ENCODE measurements around the gene ACAP1. TPM values are rescaled to one million over a fixed set of nuclear protein-coding genes. Genes with fewer than 3 reads are reported as not detected.

The ACAP1 gene, protein sequence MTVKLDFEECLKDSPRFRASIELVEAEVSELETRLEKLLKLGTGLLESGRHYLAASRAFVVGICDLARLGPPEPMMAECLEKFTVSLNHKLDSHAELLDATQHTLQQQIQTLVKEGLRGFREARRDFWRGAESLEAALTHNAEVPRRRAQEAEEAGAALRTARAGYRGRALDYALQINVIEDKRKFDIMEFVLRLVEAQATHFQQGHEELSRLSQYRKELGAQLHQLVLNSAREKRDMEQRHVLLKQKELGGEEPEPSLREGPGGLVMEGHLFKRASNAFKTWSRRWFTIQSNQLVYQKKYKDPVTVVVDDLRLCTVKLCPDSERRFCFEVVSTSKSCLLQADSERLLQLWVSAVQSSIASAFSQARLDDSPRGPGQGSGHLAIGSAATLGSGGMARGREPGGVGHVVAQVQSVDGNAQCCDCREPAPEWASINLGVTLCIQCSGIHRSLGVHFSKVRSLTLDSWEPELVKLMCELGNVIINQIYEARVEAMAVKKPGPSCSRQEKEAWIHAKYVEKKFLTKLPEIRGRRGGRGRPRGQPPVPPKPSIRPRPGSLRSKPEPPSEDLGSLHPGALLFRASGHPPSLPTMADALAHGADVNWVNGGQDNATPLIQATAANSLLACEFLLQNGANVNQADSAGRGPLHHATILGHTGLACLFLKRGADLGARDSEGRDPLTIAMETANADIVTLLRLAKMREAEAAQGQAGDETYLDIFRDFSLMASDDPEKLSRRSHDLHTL
- total RNA-seq (2022; extraction: Qiagen RNA extraction), result 2.7 to 6.9 TPM (median 5.1 TPM) in 5 replicates

GRCh38 chr17:7336240-7337175 is at the start of gene ACAP1:
TSS of gene ACAP1 (plus strand) at chr17:7336529. CDS start at chr17:7336735, 206 bp downstream.

GRCh38 chr17:7294614-7295153 is 41.6 kb upstream of the ACAP1 start, which contains the start of gene YBX2:
TSS of gene YBX2 (minus strand) at chr17:7294639. CDS start at chr17:7294500, 139 bp downstream.

DNA sequence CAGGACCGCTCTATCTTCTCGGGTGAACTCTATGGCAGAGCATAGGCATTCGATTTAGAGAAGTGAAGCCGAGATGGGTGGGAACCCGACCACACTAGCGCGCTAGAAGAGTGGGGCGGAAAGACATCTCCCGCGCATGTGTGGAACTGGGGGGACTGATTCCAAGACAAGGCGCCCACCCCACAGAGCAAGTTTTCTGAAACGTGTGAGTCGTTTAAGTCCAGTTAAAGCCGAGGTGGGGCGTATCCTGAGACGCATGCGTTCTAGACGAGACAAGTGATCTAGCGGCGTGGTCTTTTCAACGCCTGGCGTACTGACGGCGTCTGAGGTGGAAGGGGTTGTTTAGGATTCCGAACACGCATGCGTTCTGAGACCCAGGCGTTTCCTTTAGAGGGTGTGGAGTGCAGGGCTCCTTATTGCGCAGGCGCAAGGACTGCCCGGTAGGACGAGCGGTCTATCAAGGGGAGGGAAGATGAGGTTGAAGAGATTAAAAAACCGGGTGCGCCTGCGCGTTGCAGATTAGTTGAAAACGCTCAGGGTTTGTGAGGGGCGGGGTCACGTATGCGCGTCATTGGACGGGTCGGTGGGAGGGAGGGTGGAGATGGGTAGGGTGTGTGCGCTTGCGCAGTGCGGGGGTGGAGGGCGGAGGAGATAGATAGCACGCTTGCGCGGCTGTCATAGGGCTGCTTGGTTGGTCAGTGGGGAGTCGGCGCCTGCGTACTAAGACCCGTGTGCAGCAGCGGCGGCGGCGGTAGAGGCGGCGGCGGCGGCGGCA is 29.2 kb upstream of the ACAP1 start, which contains the start of gene EIF5A:
EIF5A (plus strand) TSS at position 718 of the 775 bp plus-strand sequence. CDS start 2,008 bp downstream, outside the sequence.

DNA sequence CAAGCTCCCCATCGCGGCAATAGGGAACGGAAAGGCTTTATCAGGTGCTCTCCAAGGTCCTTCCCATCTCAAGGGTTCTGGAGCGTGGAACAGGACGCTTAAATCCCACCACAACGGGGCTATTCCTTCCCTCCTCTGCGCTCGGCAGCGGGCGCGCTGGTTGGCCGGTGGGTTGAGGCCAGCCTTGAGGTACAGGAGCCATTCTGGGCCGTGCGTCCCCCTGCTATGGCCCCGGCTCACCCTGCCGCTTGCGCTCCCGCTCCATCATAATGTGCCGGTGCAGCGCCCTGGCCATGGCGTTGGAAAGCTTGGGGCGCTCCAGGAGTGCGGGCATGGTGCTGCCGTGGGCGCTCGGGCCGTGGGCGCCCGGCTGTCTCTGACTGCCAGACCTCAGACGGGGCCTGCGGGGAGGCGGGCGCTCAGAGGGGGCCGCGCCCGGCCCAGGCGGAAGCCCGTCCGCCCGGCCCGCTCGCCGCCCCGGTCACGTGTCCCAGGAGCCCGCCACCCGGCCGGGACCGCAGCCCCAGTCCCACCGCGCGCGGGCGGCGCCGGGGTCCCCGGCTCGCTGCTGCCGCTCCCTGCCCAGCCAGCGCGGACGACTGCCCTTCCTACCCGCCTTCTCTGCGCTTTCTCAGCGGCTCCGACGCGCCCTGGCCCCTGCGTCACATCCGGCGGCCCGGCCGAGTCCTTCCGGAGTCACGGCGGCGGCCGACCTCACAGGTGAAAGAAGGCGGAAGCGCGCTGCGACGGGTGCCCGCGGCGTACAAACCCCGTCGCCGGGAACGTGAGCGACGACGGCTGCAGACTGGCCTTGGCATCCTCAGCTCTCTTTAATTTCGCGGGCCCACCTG is 21.4 kb upstream of the ACAP1 start, which contains the start of gene GPS2:
GPS2 (minus strand) TSS at position 642 of the 851 bp plus-strand sequence; CDS start at position 334, 308 bp downstream.

GRCh38 chr17:7328840-7329373 is 7.4 kb upstream of the ACAP1 start, which contains the start of gene NEURL4:
TSS of gene NEURL4 (minus strand) at chr17:7329335. CDS start at chr17:7329312, 23 bp downstream.

GRCh38 chr17:7351665-7352502 is 15.6 kb downstream of the ACAP1 start, which contains the start of gene KCTD11:
TSS of gene KCTD11 (plus strand) at chr17:7352162.

DNA sequence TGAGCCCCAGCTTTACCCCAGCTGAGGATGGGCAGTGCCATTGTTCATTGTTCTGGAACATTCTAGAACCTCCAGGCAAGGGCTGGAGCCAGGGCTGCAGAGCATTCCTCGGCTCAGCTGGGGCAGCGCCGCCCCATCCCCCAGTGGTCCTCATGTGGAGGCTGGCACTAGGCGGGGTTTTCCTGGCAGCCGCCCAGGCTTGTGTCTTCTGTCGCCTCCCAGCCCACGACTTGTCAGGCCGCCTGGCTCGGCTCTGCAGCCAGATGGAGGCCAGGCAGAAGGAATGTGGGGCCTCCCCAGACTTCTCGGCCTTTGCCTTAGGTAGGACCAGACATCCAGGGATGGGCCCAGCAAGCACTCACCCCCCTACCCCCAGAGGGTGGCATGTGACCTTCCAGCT is 18.7 kb downstream of the ACAP1 start, which contains the start of gene TMEM95:
TMEM95 (plus strand) TSS at position 104 of the 400 bp plus-strand sequence; CDS start at position 153, 49 bp downstream.

GRCh38 chr17:7380855-7381683 is 44.7 kb downstream of the ACAP1 start, which contains the start of gene TNK1:
TSS of gene TNK1 (plus strand) at chr17:7381089. CDS start at chr17:7382927, 1,838 bp downstream.

DNA sequence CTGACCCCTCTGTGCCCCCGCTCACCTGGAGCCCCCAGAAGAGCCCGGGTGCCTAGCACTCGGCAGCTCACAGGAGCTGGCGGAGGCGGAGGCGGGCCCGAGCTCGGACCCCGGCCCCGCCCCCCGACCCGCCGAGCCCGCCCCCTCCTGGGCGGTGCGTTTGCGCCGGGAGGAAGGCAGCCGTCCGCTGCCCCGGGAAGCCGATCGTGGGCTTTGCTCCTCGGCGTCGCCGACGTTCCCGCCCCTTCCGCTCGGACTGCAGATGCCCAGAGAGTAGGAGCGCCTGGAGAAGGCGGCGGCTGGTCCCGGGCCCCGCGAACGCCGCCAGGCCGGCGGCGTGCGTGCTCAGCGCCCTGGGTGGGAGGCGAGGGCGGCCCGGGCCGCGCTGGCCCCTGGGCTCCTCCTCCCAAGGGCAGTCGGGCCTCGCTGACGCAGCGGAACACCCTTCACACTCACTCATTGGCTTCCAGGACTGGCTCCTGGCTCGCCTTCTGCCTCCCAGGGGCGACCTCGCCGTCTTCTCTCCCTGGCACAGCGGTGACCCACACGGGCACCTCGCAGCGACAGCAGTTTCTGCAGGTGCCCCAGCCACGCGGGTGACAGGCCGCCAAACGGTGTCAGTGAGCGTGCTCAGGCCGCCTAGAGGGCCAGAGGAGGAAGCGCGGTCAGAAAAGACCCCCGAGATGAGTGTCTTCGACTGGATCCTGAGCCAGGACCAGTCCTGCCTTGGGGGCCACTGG is 58.3 kb downstream of the ACAP1 start, which contains the start of gene PLSCR3:
PLSCR3 (minus strand) TSS at position 74 of the 740 bp plus-strand sequence. CDS start 415 bp downstream, outside the sequence.

Other genes with a start within 250 kb of the ACAP1 start
- 0.19 TPM in 1 of 5 replicates, not detected in the others for gene ASGR2, start 221.7 kb upstream of the ACAP1 start, total RNA-seq (2022; extraction: Qiagen RNA extraction)
- 0.77 to 1.3 TPM (median 1.0 TPM) in 5 replicates for gene ASGR1, start 157.2 kb upstream of the ACAP1 start, total RNA-seq (2022; extraction: Qiagen RNA extraction)
- 6.2 to 7.8 TPM (median 6.7 TPM) in 5 replicates for gene DLG4, start 116.7 kb upstream of the ACAP1 start, total RNA-seq (2022; extraction: Qiagen RNA extraction)
- 329 to 477 TPM (median 426 TPM) in 5 replicates for gene ACADVL, start 116.6 kb upstream of the ACAP1 start, total RNA-seq (2022; extraction: Qiagen RNA extraction)
- 30.2 to 44.4 TPM (median 41.9 TPM) in 5 replicates for gene DVL2, start 102.0 kb upstream of the ACAP1 start, total RNA-seq (2022; extraction: Qiagen RNA extraction)
- 86.3 to 101 TPM (median 94.7 TPM) in 5 replicates for gene PHF23, start 97.1 kb upstream of the ACAP1 start, total RNA-seq (2022; extraction: Qiagen RNA extraction)
- 638 to 781 TPM (median 668 TPM) in 5 replicates for gene GABARAP, start 94.1 kb upstream of the ACAP1 start, total RNA-seq (2022; extraction: Qiagen RNA extraction)
- 213 to 239 TPM (median 227 TPM) in 5 replicates for gene CTDNEP1, start 84.8 kb upstream of the ACAP1 start, total RNA-seq (2022; extraction: Qiagen RNA extraction)
- gene ELP5, start 84.3 kb upstream of the ACAP1 start, total RNA-seq (2022; extraction: Qiagen RNA extraction), result 128 to 149 TPM (median 131 TPM) in 5 replicates
- 1.5 to 3.0 TPM (median 2.0 TPM) in 5 replicates for gene CLDN7, start 74.1 kb upstream of the ACAP1 start, total RNA-seq (2022; extraction: Qiagen RNA extraction)
- 0.28 to 0.57 TPM (median 0.35 TPM) in 5 replicates for gene SLC2A4, start 54.8 kb upstream of the ACAP1 start, total RNA-seq (2022; extraction: Qiagen RNA extraction)
- 0.35 to 0.65 TPM (median 0.56 TPM) in 5 replicates for gene YBX2, start 41.9 kb upstream of the ACAP1 start, total RNA-seq (2022; extraction: Qiagen RNA extraction)
- gene EIF5A, start 28.9 kb upstream of the ACAP1 start, total RNA-seq (2022; extraction: Qiagen RNA extraction), result 1,593 to 1,803 TPM (median 1,704 TPM) in 5 replicates
- 92.1 to 108 TPM (median 95.9 TPM) in 5 replicates for gene GPS2, start 21.2 kb upstream of the ACAP1 start, total RNA-seq (2022; extraction: Qiagen RNA extraction)
- 22.4 to 41.3 TPM (median 31.1 TPM) in 5 replicates for gene NEURL4, start 7.2 kb upstream of the ACAP1 start, total RNA-seq (2022; extraction: Qiagen RNA extraction)
- 11.0 to 13.1 TPM (median 11.3 TPM) in 5 replicates for gene KCTD11, start 15.6 kb downstream of the ACAP1 start, total RNA-seq (2022; extraction: Qiagen RNA extraction)
- not detected in 5 replicates for gene TMEM95, start 18.6 kb downstream of the ACAP1 start, total RNA-seq (2022; extraction: Qiagen RNA extraction)
- gene TNK1, start 44.6 kb downstream of the ACAP1 start, total RNA-seq (2022; extraction: Qiagen RNA extraction), result 1.2 to 1.8 TPM (median 1.4 TPM) in 5 replicates
- 37.1 to 48.8 TPM (median 43.3 TPM) in 5 replicates for gene PLSCR3, start 58.0 kb downstream of the ACAP1 start, total RNA-seq (2022; extraction: Qiagen RNA extraction)
- 203 to 237 TPM (median 220 TPM) in 5 replicates for gene TMEM256, start 67.6 kb downstream of the ACAP1 start, total RNA-seq (2022; extraction: Qiagen RNA extraction)
- 12.6 to 19.8 TPM (median 16.8 TPM) in 5 replicates for gene NLGN2, start 71.3 kb downstream of the ACAP1 start, total RNA-seq (2022; extraction: Qiagen RNA extraction)
- not detected in 5 replicates for gene SPEM1, start 83.8 kb downstream of the ACAP1 start, total RNA-seq (2022; extraction: Qiagen RNA extraction)
- not detected in 5 replicates for gene SPEM2, start 89.1 kb downstream of the ACAP1 start, total RNA-seq (2022; extraction: Qiagen RNA extraction)
- gene SPEM3, start 92.3 kb downstream of the ACAP1 start, total RNA-seq (2022; extraction: Qiagen RNA extraction), result not detected in 5 replicates
- 9.8 to 13.6 TPM (median 12.4 TPM) in 5 replicates for gene TMEM102, start 98.9 kb downstream of the ACAP1 start, total RNA-seq (2022; extraction: Qiagen RNA extraction)
- 0.82 to 1.3 TPM (median 0.82 TPM) in 5 replicates for gene FGF11, start 103.0 kb downstream of the ACAP1 start, total RNA-seq (2022; extraction: Qiagen RNA extraction)
- 8.2 to 10.6 TPM (median 8.6 TPM) in 5 replicates for gene CHRNB1, start 108.5 kb downstream of the ACAP1 start, total RNA-seq (2022; extraction: Qiagen RNA extraction)
- 20.5 to 25.6 TPM (median 24.4 TPM) in 5 replicates for gene ZBTB4, start 143.1 kb downstream of the ACAP1 start, total RNA-seq (2022; extraction: Qiagen RNA extraction)
- 0.07 TPM in 1 of 5 replicates, not detected in the others for gene SLC35G6, start 144.9 kb downstream of the ACAP1 start, total RNA-seq (2022; extraction: Qiagen RNA extraction)
- gene POLR2A, start 147.8 kb downstream of the ACAP1 start, total RNA-seq (2022; extraction: Qiagen RNA extraction), result 56.9 to 82.2 TPM (median 79.5 TPM) in 5 replicates
- 10.0 to 13.5 TPM (median 10.9 TPM) in 5 replicates for gene TNFSF12, start 212.5 kb downstream of the ACAP1 start, total RNA-seq (2022; extraction: Qiagen RNA extraction)
- gene TNFSF13, start 222.2 kb downstream of the ACAP1 start, total RNA-seq (2022; extraction: Qiagen RNA extraction), result 0.70 to 1.2 TPM (median 1.0 TPM) in 5 replicates
- gene SENP3, start 225.4 kb downstream of the ACAP1 start, total RNA-seq (2022; extraction: Qiagen RNA extraction), result 92.9 to 104 TPM (median 96.8 TPM) in 5 replicates
- gene CD68, start 243.1 kb downstream of the ACAP1 start, total RNA-seq (2022; extraction: Qiagen RNA extraction), result 26.4 to 36.3 TPM (median 34.8 TPM) in 5 replicates
- 114 to 148 TPM (median 118 TPM) in 5 replicates for gene MPDU1, start 247.3 kb downstream of the ACAP1 start, total RNA-seq (2022; extraction: Qiagen RNA extraction)

Data from A549 treated with Mapracorat at 1 μM for 4 hours (cell line).